HEK293 (cell line): Measurements from ENCODE around the gene PM20D1.

Experiments
- CTCF ChIP-seq: fragments of 450-650 bp; formaldehyde crosslinking; IDR thresholded peaks from 2 replicates; pipeline ENCODE4 v1.5.1; 2016; ENCODE audit warnings: missing biosample characterization, missing genetic modification characterization
- MZF1 ChIP-seq: fragments of 450-650 bp; formaldehyde crosslinking; IDR thresholded peaks from 2 replicates; pipeline ENCODE4 v1.5.1; 2017; ENCODE audit warnings: missing biosample characterization, missing genetic modification characterization, borderline replicate concordance
- ZBTB49 ChIP-seq: fragments of 450-650 bp; formaldehyde crosslinking; IDR thresholded peaks from 2 replicates; pipeline ENCODE4 v1.5.1; 2016; ENCODE audit warnings: missing biosample characterization, missing genetic modification characterization, low read depth
- ZNF114 ChIP-seq: fragments of 450-650 bp; formaldehyde crosslinking; IDR thresholded peaks from 2 replicates; pipeline ENCODE4 v1.5.0; 2017; ENCODE audit warnings: missing biosample characterization, missing genetic modification characterization
- ZNF24 ChIP-seq: fragments of 450-650 bp; formaldehyde crosslinking; IDR thresholded peaks from 2 replicates; pipeline ENCODE4 v1.5.1; 2016; ENCODE audit warnings: missing biosample characterization, missing genetic modification characterization
- ZNF621 ChIP-seq: fragments of 450-650 bp; formaldehyde crosslinking; IDR thresholded peaks from 2 replicates; pipeline ENCODE4 v1.5.1; 2017; ENCODE audit warnings: missing biosample characterization, missing genetic modification characterization
- ZNF776 ChIP-seq: fragments of 450-650 bp; formaldehyde crosslinking; IDR thresholded peaks from 2 replicates; pipeline ENCODE4 v1.5.0; 2017; ENCODE audit warnings: missing biosample characterization, missing genetic modification characterization, borderline replicate concordance
- TF ChIP-seq, protein P1 (sequence below): fragments of 450-650 bp; formaldehyde crosslinking; IDR thresholded peaks from 2 replicates; pipeline ENCODE4 v1.5.1; 2017; ENCODE audit warnings: missing biosample characterization, missing genetic modification characterization
- TF ChIP-seq, protein P2 (sequence below): fragments of 450-650 bp; formaldehyde crosslinking; IDR thresholded peaks from 2 replicates; pipeline ENCODE4 v1.5.1; 2016; ENCODE audit warnings: missing biosample characterization, missing genetic modification characterization, low read depth
- TF ChIP-seq, protein P3 (sequence below): fragments of 450-650 bp; formaldehyde crosslinking; IDR thresholded peaks from 2 replicates; pipeline ENCODE4 v1.5.1; 2016; ENCODE audit warnings: missing biosample characterization, missing genetic modification characterization
- TF ChIP-seq, protein P4 (sequence below): fragments of 450-650 bp; formaldehyde crosslinking; IDR thresholded peaks from 2 replicates; pipeline ENCODE4 v1.5.1; 2016; ENCODE audit warnings: missing biosample characterization, missing genetic modification characterization
- TF ChIP-seq, protein P5 (sequence below): fragments of 450-650 bp; formaldehyde crosslinking; IDR thresholded peaks from 2 replicates; pipeline ENCODE4 v1.5.1; 2016; ENCODE audit warnings: missing biosample characterization, missing genetic modification characterization
- TF ChIP-seq, protein P6 (sequence below): fragments of 450-650 bp; formaldehyde crosslinking; IDR thresholded peaks from 2 replicates; pipeline ENCODE4 v1.5.1; 2016; ENCODE audit warnings: missing biosample characterization, missing genetic modification characterization

- TF ChIP-seq, protein P1, sequence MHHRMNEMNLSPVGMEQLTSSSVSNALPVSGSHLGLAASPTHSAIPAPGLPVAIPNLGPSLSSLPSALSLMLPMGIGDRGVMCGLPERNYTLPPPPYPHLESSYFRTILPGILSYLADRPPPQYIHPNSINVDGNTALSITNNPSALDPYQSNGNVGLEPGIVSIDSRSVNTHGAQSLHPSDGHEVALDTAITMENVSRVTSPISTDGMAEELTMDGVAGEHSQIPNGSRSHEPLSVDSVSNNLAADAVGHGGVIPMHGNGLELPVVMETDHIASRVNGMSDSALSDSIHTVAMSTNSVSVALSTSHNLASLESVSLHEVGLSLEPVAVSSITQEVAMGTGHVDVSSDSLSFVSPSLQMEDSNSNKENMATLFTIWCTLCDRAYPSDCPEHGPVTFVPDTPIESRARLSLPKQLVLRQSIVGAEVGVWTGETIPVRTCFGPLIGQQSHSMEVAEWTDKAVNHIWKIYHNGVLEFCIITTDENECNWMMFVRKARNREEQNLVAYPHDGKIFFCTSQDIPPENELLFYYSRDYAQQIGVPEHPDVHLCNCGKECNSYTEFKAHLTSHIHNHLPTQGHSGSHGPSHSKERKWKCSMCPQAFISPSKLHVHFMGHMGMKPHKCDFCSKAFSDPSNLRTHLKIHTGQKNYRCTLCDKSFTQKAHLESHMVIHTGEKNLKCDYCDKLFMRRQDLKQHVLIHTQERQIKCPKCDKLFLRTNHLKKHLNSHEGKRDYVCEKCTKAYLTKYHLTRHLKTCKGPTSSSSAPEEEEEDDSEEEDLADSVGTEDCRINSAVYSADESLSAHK: no peak
- TF ChIP-seq, protein P2, sequence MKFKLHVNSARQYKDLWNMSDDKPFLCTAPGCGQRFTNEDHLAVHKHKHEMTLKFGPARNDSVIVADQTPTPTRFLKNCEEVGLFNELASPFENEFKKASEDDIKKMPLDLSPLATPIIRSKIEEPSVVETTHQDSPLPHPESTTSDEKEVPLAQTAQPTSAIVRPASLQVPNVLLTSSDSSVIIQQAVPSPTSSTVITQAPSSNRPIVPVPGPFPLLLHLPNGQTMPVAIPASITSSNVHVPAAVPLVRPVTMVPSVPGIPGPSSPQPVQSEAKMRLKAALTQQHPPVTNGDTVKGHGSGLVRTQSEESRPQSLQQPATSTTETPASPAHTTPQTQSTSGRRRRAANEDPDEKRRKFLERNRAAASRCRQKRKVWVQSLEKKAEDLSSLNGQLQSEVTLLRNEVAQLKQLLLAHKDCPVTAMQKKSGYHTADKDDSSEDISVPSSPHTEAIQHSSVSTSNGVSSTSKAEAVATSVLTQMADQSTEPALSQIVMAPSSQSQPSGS (tag by site-specific recombination): no peak
- TF ChIP-seq CTCF (tag by site-specific recombination) (no peak), ZNF776 (tag by site-specific recombination) (no peak), ZNF621 (tag by site-specific recombination) (no peak), ZNF24 (tag by site-specific recombination) (no peak), ZNF114 (tag by site-specific recombination) (no peak), ZBTB49 (no peak), MZF1 (no peak)
- TF ChIP-seq, protein P3, sequence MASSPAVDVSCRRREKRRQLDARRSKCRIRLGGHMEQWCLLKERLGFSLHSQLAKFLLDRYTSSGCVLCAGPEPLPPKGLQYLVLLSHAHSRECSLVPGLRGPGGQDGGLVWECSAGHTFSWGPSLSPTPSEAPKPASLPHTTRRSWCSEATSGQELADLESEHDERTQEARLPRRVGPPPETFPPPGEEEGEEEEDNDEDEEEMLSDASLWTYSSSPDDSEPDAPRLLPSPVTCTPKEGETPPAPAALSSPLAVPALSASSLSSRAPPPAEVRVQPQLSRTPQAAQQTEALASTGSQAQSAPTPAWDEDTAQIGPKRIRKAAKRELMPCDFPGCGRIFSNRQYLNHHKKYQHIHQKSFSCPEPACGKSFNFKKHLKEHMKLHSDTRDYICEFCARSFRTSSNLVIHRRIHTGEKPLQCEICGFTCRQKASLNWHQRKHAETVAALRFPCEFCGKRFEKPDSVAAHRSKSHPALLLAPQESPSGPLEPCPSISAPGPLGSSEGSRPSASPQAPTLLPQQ: no peak
- TF ChIP-seq, protein P4, sequence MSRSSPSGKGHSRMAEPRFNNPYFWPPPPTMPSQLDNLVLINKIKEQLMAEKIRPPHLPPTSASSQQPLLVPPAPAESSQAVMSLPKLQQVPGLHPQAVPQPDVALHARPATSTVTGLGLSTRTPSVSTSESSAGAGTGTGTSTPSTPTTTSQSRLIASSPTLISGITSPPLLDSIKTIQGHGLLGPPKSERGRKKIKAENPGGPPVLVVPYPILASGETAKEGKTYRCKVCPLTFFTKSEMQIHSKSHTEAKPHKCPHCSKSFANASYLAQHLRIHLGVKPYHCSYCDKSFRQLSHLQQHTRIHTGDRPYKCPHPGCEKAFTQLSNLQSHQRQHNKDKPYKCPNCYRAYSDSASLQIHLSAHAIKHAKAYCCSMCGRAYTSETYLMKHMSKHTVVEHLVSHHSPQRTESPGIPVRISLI (tag by site-specific recombination): no peak
- TF ChIP-seq, protein P5, sequence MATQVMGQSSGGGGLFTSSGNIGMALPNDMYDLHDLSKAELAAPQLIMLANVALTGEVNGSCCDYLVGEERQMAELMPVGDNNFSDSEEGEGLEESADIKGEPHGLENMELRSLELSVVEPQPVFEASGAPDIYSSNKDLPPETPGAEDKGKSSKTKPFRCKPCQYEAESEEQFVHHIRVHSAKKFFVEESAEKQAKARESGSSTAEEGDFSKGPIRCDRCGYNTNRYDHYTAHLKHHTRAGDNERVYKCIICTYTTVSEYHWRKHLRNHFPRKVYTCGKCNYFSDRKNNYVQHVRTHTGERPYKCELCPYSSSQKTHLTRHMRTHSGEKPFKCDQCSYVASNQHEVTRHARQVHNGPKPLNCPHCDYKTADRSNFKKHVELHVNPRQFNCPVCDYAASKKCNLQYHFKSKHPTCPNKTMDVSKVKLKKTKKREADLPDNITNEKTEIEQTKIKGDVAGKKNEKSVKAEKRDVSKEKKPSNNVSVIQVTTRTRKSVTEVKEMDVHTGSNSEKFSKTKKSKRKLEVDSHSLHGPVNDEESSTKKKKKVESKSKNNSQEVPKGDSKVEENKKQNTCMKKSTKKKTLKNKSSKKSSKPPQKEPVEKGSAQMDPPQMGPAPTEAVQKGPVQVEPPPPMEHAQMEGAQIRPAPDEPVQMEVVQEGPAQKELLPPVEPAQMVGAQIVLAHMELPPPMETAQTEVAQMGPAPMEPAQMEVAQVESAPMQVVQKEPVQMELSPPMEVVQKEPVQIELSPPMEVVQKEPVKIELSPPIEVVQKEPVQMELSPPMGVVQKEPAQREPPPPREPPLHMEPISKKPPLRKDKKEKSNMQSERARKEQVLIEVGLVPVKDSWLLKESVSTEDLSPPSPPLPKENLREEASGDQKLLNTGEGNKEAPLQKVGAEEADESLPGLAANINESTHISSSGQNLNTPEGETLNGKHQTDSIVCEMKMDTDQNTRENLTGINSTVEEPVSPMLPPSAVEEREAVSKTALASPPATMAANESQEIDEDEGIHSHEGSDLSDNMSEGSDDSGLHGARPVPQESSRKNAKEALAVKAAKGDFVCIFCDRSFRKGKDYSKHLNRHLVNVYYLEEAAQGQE (tag by site-specific recombination): no peak
- TF ChIP-seq, protein P6, sequence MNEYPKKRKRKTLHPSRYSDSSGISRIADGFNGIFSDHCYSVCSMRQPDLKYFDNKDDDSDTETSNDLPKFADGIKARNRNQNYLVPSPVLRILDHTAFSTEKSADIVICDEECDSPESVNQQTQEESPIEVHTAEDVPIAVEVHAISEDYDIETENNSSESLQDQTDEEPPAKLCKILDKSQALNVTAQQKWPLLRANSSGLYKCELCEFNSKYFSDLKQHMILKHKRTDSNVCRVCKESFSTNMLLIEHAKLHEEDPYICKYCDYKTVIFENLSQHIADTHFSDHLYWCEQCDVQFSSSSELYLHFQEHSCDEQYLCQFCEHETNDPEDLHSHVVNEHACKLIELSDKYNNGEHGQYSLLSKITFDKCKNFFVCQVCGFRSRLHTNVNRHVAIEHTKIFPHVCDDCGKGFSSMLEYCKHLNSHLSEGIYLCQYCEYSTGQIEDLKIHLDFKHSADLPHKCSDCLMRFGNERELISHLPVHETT (tag by site-specific recombination): no peak
Measured at GRCh38 chr1:205802060-205802459, 47.9 kb downstream of the PM20D1 start.
